GM10266 (cell line): ENCODE results near the gene PDE1C.
A peak's percentile ranks its signal among the peaks of the same experiment; 100 is the strongest.

Experiments used
- DNase-seq: peaks from one replicate; pipeline ENCODE4 v3.0.0; 2012; ENCODE audit errors: extremely low spot score
- TF ChIP-seq, protein P1 (sequence below): IDR thresholded peaks from 2 replicates; pipeline ENCODE4 v1.5.1; 2012; ENCODE audit warnings: mild to moderate bottlenecking, low read depth; ENCODE audit not compliant: control insufficient read depth, insufficient read depth; ENCODE audit errors: missing control alignments

PDE1C gene

DNA sequence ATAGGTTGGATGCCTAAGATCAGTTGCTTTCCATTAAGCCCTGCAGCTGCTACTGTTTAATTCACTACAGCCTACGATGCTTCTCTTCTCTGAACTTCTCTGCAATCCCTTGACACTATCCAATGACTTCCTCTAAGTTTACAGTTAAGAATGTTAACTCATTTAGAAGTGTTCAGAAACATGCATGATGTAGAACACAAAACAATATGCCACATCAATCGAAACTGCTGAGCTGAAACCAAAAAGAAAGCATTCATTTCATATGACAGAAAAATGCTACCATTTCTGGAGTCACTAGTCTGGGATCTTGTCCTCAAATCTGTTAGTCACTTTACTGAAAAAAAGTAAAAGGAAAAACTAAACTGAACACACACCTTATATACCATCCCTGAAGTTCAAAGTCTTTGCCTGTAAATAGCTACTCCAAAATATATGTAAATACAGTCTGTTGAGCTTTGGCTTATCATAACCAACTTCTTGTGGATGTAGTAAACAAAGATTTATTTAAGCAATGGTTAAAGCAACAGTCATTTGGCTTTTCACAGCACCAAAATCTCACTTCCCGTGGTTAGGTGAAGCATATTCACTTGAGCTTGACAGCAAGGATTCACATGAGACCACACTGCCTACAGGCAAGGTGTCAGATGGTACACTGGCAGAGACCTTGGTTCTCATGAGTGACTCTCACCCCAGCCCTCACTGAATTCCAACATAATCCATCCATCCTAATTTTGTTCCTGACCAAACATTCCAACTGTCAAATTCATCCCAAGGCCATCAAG lies 196.2 kb downstream of the PDE1C start:
- TF ChIP-seq, protein P1, sequence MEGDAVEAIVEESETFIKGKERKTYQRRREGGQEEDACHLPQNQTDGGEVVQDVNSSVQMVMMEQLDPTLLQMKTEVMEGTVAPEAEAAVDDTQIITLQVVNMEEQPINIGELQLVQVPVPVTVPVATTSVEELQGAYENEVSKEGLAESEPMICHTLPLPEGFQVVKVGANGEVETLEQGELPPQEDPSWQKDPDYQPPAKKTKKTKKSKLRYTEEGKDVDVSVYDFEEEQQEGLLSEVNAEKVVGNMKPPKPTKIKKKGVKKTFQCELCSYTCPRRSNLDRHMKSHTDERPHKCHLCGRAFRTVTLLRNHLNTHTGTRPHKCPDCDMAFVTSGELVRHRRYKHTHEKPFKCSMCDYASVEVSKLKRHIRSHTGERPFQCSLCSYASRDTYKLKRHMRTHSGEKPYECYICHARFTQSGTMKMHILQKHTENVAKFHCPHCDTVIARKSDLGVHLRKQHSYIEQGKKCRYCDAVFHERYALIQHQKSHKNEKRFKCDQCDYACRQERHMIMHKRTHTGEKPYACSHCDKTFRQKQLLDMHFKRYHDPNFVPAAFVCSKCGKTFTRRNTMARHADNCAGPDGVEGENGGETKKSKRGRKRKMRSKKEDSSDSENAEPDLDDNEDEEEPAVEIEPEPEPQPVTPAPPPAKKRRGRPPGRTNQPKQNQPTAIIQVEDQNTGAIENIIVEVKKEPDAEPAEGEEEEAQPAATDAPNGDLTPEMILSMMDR, result no peak
- DNase-seq, result peak; percentile 18

GRCh38 chr7:31872545-31873370 lies 197.4 kb downstream of the PDE1C start:
- TF ChIP-seq, protein P1, result no peak
- no peak for DNase-seq

- DNase-seq, result no peak
- TF ChIP-seq, protein P1, result no peak
Measured at GRCh38 chr7:31864646-31865045, 205.6 kb downstream of the PDE1C start.

DNA sequence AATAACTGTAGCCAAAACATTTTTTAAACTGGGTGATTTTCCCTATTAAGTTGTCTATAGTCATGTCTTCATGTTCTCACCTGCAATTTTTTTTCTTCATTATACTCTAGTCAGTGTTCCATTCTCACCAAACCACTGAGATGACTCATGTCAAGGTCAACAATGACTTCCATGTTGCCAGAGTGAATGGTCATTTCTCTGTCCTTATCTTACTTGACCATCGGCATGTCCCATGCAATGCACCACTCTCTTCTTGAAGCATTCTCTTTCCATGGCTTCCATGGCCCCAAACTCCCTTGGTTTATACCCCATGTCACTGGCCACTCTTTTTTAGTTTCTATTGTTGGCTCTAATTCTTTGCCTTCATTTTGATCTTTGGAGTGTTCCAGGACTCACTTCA lies 209.3 kb downstream of the PDE1C start:
- TF ChIP-seq, protein P1, result no peak
- no peak for DNase-seq

DNA sequence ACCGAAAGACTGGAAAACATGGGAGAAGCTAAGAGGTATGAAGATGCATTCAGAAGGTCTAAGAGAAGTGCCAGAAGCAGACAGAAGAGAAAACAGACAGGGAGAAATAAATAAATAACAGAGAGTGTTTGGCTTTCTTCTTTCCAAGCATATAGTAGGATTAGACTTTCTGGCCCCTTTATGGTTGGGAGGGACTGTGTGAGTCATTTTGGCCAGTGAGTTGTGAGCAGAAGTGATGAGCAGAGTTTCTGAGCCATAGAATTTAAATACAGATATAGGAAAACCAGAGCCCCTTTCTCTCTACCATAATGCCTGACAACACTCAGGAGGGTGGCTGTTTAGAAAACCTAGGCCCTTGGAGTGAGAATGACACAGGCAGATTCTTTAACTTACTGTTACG lies 212.2 kb downstream of the PDE1C start:
- TF ChIP-seq, protein P1, result no peak
- no peak for DNase-seq

DNA sequence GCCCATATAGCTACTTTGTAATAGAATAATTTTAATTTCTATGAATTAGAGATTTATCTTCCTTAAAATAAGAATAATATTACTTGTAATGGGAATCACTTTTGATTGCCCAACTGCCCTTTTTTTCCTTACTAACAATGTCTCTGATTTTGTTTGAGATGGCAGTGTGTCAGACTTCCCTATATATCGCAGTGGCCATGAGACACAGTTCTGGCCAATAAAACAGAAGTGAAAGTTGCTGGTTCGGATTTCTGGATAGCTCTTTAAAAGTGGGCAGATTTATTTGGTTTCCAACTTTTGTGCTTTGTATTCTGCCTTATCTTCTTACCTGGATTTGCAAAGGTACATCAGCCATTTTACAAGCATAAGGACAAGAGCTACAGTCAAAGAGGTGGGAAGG lies 213.0 kb downstream of the PDE1C start:
- no peak for DNase-seq
- TF ChIP-seq, protein P1, result no peak

DNA sequence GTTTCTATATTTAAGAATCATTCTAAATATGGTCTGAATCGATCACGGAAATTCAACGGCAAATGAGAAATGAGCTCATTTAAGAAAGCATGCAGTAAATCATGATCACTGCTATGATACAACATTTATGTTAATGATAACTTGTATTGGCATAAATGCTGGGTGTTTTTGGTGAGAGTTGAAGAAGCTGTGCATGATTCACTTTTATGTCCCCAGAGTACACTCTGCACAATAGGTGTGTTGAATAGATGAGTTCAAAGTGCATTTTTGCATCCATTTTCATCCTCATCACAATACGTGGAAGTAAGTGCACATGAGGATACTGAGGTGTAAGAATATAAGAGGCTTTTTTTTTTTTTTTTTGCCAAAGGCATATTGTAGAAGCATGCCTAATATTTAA lies 213.9 kb downstream of the PDE1C start:
- TF ChIP-seq, protein P1, result no peak
- DNase-seq, result no peak
